Activated CD4-positive, CD25-positive, alpha-beta regulatory T cell (primary cell): ENCODE results near the gene EGFLAM.
"Not testable (repeated sequence)": the region's sequence is repeated elsewhere in the genome, so short reads cannot be mapped to it uniquely, and the experiment has no call there.

Experiments used
- DNase-seq, 4 experiments: peaks; one replicate each; lab custom pipeline; 2025; lab: John Stamatoyannopoulos, UW

EGFLAM gene

DNA sequence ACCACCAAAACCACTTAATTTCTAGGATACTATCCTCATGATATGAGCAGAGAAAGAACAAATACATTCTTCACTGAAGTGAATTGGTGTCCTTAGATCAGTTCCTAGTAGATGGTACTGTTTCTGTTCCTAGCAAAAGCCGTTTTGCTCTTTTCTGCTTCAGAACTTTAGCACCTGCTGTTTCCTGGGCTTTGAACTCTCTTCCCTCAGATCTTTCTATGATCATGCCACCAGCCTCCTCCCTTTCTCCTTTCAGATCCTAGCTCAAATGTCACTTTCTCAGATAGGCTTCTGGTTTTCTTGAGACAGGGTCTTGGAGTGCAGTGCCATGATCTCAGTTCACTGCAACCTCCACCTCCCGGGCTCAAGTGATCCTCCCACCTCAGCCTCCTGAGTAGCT, 118.0 kb downstream of the EGFLAM start:
- no peak for DNase-seq

DNA sequence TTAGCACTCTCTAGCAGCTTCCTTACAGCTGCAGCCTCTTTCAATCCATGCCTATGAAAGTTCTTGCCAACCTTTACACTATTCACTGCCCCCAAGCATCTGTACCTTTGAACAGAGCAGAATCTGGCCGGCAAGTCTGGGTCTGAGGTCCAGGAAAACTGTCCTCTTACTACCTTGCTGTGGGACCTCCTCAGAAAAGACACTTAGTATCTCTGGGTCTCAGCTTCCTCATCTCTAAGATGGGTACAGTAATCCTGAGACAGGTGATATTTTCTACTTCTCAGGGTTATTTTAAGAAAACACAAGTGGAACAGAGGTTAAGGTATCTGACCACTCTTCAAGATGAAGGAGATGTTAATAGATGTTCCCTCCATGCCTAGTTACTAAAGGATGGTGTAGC, 120.2 kb downstream of the EGFLAM start:
- DNase-seq, result no peak

DNA sequence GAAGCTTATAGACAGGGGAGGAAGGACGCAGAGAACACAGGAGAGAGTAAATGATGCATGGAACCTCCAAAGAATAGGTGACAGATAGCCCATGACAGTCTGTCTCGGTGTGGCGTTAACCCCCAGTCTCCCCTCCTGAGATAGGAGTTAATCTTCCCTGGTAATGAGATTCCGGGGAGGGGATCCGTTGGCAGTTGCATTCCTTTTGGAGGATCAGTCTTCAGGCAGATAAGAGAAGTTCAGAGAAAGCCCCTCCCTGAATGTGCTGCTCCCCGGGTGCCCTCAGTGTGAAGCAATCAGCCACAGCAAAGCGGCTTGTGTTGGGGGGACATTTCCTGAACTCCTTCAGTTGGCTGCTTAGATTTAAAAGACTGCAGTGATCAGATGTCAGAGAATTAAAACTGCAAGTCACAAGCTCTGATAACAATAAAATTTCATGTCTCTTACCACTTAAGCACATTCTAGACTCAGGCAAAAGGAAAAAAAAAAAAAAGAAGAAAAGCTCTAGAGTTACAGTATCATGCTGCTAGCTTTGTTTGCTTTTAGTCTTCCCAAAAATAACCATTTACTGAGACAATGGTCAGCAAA, 121.1 kb downstream of the EGFLAM start:
- DNase-seq, result no peak

DNA sequence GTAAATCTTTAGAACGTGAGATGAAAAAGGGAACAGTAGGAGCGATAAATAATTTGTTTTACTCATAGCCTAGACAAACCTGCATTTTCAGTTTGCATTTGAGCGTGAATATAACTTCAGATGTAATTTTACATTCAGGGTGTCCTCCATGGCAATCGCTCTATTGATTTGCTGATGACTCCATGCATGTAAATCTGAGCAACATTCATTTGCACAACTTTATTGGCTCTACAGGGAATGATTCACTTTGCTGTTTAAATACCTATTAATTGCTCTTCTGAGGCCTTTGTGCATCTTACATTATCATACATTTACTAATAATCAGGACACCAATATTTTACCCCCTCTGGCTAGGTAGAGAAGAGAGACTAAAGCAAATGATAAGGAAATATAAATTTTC, 122.2 kb downstream of the EGFLAM start:
- no peak for DNase-seq

DNA sequence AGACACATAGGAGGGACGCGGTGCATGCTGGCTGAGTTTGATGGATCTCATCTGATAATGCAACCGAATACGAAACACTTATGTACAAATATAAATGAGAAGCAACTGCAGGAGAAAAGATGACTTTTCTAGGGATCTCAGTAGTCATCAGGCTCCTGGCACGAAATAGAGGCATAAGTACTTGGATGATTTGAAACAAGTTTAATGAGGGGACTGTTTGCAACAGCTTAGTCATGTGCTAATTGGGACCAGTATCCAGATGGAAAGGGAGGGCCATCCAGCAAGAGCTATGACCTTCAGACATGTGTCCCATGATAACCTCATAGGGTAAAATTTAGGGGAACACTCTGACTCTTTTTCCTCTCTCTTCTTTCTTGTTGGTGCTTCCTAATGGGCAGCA, 123.0 kb downstream of the EGFLAM start:
- DNase-seq, result no peak

DNA sequence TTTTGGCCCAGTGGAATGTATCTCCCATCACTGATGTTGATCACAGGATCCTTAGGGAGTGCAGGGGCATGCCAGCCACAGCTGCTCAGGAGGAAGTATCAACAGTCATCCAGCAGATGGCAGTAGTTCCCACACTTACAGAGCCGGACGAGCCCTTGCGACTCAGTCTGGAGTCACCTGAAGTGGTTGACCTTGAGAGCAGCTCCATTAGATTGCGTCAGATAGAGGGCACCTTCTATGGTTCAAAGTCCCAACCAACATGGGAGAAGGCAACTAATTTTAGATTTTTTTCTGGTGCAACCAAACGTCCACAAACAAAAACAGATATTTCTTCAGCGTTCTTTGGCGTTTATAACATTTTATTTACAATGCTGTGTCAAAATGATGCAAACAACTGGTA, 124.5 kb downstream of the EGFLAM start:
- DNase-seq, result peak in 1 of 4 experiments; percentile 5

DNA sequence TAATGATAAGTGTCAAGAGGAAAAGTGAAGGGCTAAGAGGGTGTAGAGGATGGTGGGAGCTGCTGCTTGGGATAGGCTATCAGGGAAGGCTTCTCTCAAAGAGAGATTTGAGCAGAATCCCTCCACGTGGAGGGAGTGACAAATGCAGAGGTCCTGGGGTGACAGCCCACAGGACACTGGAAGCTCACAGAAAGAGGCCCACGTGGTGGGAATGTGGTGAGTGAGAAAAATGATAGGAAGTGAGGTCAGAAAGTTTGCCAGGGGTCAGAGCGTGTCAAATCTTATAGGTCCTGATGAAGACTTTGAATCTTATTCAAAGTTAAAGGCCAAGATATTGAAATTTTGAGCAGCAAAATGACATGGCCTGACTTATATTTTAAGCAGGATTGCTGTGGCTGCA, 125.3 kb downstream of the EGFLAM start:
- no peak for DNase-seq

DNA sequence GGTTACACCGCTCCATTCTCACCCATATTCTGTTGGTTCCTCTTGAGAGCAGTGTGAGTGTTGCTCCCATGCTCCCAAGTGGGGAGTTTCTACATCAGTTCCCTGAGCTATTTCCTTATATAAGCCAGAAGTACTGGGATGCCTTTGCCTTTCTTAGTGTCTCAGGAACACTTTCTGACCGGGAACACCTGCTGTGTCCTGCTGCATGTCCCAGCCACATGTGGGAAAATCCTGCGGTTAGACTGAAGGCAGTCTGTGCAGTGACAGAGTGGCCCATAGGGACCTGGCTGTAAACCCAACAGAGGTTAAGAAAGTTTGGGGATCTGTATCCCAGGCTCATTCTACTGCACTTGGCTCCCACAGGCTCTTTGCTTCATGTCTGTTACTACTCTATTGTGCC, 126.0 kb downstream of the EGFLAM start:
- no peak for DNase-seq

DNA sequence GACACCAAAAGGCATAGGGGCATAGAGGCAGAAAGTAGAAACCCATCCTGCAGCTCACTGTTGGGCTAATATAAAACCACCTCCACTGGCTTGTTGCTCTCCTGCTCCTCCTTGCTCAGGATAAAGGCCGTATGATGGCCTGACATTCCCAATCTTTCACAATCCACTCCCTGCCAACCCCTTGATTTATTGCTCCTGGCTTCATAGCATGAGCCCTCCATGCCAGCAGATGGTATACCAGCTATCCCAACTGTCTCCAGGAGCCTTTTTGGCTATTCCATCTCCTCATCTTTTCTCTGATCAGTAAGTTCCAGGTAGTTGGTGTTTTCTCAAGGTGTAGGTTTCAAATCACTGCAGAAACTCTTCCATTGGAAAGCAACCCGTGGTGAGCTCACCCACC, 128.8 kb downstream of the EGFLAM start:
- no peak for DNase-seq

DNA sequence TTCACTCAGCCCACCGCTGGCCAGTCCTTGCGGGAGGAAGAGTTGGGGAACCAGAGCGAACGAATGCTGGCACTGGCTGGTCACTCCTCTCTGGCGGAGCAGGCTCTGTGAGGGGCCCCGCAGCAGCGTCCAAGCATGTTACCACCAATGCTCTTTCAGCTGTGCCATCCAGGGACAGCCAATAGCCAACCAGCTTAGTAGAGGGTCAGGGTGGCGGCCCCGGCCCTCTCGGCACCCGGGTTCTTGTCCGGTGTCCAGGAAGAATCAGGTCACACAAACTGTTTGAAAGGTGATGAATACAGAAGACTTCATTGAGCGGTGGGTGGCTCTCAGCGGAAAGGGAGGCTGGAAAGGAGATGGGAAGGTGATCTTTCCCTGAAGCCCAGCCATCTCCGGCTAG, 135.3 kb downstream of the EGFLAM start:
- DNase-seq, result no peak

DNA sequence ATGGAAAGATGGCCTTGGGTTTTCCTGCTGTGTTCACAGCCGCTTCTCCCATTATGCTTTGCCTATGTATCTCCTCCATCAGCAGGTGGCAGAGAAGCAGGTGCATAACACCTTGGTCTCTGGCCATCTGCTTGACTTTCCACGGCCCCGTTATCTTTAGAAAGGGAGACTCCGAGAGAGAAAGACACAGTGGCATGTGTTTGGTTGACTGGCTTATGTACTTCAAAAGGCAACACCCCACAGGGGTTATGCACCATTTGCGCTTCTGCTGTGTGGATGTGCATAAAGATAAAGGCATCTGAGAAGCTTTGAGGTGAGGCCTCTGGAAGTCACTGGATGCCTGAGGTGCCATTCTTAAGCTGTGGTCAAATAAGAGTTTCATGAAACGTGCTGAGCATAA, 138.4 kb downstream of the EGFLAM start:
- no peak for DNase-seq

DNA sequence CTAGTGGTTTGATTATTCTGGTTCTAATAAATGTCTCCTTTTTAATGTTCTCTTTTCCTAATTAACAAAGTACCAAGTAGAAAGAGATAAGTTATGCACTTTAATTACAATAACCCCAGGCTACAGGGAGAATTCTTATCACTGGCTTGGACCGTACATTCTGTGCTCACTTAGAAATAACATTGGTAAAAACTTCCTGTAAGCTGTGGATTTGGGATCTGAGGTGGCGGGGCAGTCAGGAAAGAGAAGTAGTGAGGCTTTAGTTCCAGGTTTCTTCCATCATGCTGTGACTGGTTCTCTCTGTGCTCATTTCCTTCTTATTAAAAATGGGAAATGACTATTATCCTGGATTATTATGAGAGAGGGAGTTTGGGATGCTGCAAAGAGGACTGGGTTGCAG, 142.0 kb downstream of the EGFLAM start:
- DNase-seq, result no peak

DNA sequence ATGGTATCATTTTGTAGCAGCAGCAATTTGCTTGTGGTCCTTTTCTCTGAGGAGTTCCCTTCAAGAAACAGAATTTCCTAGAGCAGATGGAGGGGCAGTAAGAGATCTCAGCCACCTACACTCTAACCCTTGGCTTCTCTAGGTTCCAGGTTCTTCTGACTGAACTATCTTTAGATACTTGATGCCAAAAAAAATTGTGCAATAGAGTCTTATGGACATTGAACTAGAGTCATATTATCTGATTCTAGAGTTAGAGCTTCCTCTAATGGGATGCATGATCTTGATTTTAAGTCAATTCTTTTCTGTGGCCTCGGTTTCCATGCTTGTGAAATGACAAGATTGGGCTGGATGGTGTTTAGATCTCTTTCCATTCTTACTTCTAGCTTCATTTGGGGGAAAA, 142.8 kb downstream of the EGFLAM start:
- no peak for DNase-seq

DNA sequence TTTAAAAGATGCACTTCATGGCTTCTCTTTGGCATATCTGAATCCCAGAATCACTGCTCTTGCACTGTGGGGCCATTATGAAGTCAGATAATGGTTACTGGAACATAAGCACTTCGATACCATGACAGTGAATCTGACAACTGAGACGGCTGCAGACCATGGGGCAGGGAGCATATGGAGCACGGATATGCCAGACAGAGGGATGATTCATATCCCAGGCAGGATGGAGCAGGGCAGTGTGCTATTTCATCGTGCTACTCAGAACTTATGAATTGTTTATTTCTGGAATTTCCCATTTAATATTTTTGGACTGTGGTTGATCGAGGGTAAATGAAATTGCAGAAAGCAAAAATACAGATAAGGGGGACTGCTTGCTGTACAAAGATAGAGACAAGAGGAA, 145.0 kb downstream of the EGFLAM start:
- DNase-seq, result no peak

DNA sequence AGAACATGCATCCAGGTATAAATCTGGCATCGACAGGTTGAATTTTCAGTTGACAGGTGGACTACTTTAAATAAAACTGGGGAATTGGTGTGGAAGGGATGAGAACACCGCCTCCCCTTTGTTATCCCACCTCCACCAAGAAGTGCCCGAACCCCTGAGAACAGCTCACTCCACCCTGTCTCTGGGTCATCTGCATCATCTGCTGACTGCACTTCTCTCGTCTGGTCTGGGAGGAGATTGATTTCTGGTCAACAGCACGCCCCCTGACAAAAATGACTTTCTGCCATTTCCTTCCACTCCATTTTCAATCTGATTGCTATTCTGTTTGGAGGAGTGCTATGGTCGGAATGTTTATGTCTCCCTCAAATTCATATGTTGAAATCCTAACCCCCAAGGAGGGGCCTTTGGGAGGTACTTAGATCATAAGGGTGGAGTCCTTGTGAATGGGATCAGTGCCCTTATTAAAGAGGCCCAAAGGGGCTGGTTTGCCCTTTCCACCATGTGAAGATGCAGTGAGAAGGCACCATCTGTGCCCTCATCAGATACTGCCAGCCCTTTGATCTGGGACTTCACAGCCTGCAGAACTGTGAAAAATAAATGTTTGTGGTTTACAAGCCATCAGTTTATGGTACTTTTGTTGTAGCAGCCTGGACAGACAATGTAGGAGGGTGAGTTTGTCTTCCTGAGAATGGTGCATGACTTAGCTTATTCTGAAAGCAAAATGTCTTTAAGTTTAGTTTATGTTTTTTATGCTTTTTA, 145.7 kb downstream of the EGFLAM start:
- no peak for DNase-seq

DNA sequence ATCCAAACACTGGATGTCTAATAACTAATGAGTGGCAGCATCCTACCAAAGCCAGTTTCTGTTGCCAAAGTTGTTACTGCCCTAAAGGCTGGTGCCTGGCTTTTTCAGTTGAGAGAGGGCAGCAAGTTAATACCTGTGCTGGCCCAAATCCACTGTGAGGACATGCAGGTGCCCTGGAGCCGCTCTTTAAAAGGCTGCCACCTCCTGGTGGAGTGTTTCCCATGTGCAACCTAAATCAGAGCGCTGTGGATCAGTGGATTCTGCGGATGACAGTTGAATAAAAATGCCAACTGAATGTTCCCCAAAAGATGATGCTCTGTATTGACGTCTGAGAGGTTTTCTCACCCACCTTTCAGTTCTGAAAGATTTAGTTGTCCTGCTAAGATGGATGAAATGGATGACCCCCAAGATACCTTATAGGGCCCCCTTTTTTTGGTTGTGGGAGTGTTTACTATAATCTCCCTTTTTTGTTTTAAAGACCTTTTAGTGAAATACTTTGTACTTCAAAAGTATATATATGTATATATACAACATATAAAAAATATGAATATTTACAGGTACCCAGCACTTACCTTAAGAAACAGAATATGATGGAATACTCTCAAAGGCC, 146.4 kb downstream of the EGFLAM start:
- no peak for DNase-seq

DNA sequence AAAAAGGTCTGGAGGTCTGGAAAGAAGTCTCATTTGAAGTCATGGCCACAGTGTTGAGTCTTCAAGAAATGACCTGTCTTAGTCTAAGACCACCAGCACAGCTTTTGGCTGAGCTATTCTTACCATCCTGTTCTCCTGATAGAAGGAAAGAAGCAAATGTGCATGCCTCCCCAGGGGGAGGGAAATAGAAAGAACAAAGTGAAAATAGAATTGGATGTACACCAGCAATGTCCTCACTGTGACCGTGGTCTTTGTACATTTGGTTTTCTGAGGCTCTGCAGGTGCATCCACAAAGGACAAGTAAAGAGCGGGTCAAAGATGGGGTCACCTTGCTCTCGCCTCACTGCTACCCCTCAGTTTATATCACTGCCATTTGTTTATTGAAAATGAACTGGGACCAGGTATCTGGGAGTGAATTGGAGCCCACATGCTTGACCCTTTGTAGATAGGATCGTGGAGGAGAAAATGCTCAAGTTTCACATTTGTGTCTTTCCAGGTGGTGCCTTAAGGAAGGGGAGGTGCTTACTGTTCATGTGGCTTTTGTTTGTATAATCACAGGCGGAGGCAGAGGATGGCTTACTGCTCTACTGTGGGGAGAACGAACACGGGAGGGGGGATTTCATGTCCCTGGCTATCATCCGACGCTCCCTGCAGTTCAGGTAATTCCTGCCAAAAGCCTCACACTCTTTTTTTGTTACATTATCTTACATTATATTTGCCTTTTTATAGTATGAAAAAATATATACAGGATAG, 150.3 kb downstream of the EGFLAM start:
- DNase-seq, result no peak

DNA sequence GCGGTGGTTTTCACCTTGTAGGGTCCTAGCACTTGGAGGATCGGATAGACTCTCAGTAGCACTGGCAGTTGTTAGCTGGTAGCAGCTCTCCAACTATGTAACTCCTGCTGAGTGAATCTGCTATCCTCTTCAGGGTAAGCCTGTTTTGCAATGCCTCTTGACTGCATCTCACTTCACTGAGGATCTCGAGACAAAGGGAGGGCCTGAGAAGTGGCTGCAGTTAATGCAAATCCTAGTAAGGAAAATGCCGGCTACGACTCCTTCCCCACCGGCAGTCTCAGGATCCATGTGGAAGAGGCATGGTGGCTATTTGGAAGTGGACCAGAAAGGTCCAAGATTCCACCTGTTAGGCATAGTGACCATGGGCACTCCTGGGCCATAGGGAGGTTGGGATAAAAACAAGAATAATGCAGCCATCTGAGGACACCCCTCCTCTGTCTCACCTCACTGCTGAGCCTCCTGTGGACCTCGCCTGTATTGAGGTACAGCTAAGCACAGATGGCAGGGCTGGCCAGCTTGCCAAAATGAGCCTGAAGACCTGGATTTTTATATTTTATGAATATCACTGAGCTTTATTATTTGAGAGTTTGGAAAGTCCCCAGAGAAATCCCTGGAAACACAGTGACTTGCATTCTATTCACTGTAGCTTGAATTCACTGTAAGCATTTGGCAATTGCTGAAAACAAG, 152.1 kb downstream of the EGFLAM start:
- no peak for DNase-seq

DNA sequence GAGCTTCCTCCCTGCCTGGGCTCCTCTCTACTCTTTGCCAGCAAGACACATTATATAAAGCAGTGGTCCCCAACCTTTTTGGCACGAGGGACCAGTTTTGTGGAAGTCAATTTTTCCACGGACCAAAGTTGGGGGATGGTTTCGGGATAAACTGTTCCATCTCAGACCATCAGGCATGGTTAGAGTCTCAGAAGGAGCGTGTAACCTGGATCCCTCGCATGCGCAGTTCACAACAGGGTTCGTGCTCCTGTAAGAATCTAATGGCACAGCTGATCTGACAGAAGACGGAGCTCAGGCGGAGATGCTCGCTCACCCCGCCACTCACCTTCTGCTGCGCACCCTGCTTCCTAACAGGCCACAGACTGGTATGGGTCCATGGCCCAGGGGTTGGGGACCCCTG, 155.3 kb downstream of the EGFLAM start:
- DNase-seq, result no peak

DNA sequence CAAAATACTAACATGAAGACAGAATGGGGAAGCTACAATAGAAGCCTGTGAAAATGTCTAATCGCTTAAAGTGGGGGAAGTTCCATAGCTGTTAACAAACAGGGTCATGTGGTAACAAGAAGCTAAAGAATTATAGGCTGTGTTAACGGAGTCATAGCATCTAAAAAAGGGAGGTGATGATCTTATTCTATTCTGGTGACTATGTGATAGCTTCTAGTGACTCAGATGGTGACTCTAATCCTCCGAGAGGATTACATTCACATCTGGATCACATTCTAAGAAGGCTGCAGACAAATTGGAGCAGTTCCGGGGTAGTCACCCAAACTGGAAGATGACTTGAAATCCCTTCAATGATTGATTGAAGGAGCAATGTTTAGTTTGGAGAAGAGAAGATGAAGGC, 156.0 kb downstream of the EGFLAM start:
- DNase-seq, result no peak

DNA sequence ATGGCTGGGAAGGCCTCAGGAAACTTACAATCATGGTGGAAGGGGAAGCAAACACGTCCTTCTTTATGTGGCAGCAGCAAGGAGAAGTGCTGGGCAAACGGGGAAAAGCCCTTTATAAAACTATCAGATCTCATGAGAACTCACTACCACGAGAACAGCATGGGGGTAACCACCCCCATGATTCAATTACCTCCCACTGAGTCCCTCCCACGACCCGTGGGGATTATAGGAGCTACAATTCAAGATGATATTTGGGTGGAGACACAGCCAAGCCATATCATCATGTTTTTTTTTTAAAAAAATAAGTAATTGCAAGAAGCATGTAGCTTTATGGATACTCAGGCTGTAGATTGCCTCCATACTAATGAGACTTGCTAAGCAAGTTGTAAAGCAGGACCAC, 157.4 kb downstream of the EGFLAM start:
- DNase-seq, result not testable (repeated sequence)

DNA sequence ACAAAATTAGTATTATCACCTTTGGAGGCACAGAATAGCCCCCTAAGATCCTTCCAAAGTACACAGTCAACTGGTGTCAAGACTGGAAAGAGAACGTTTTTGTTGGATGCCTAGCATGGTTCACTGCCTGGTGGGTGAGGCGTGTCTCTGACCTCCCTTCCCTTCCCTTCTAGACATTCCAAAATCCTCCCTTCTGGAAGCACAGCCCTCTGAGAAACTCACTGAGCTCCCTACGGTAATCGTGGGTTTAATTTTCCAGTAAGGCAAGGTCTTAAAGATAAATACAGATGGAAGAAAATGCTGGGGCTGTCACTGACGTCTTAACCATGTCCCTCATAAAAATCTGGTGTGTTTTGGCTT, 159.3 kb downstream of the EGFLAM start:
- no peak for DNase-seq
